A549 (cell line): ENCODE measurements around the gene ANXA2.

ENCODE experiments used
- EP300 ChIP-seq, 2 experiments: fragments of >200 bp; sonication (Bioruptor Twin); formaldehyde crosslinking; IDR thresholded peaks; 2 replicates in 1 of 2; 3 replicates in 1 of 2; pipeline ENCODE4 v1.6.1; 2016 to 2017
- JUN ChIP-seq, 2 experiments: fragments of >200 bp; sonication (Bioruptor Twin); formaldehyde crosslinking; IDR thresholded peaks; 2 replicates in 1 of 2; 3 replicates in 1 of 2; pipeline ENCODE4 v1.6.1; 2016 to 2017
- MAFK ChIP-seq: fragments of 450-650 bp; IDR thresholded peaks from 2 replicates; pipeline ENCODE4 v1.6.1; 2014; ENCODE audit not compliant: partially characterized antibody
- RAD21 ChIP-seq, 2 experiments: fragments of >200 bp in 1 of 2; sonication (Bioruptor Twin) in 1 of 2; formaldehyde crosslinking in 1 of 2; IDR thresholded peaks in 1 of 2; conservative IDR thresholded peaks in 1 of 2; 2 replicates in 1 of 2; 3 replicates in 1 of 2; pipeline ENCODE4 v1.6.1; 2012 to 2018; ENCODE audit warnings: inconsistent platforms in 1 of 2
- TF ChIP-seq, protein P1 (sequence below): fragments of >200 bp; sonication (Bioruptor Twin); formaldehyde crosslinking; IDR thresholded peaks from 3 replicates; pipeline ENCODE4 v1.5.1; 2016
- TF ChIP-seq, protein P2 (sequence below): fragments of 200-600 bp; sonication (generic); IDR thresholded peaks from 2 replicates; pipeline ENCODE4 v1.6.1; 2016; ENCODE audit warnings: antibody characterized with exemption, mild to moderate bottlenecking, moderate library complexity

DNA sequence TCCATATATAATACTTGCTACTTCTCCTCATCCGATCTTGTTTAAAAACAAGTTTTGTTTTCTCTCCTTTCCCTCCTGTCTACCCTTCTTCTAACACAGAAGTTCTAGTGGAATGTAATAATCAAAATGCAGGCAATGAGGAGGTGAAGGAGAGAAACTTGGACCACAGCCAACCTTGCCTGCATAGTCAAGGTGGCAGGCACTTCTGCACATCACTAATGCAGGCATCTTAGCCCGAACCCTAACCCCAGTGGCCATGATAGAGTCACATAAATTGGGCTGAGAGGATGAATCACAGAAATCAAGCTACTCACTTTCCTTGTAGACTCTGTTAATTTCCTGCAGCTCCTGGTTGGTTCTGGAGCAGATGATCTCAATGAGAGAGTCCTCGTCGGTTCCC lies 41.0 kb downstream of the ANXA2 start:
- TF ChIP-seq, protein P1, sequence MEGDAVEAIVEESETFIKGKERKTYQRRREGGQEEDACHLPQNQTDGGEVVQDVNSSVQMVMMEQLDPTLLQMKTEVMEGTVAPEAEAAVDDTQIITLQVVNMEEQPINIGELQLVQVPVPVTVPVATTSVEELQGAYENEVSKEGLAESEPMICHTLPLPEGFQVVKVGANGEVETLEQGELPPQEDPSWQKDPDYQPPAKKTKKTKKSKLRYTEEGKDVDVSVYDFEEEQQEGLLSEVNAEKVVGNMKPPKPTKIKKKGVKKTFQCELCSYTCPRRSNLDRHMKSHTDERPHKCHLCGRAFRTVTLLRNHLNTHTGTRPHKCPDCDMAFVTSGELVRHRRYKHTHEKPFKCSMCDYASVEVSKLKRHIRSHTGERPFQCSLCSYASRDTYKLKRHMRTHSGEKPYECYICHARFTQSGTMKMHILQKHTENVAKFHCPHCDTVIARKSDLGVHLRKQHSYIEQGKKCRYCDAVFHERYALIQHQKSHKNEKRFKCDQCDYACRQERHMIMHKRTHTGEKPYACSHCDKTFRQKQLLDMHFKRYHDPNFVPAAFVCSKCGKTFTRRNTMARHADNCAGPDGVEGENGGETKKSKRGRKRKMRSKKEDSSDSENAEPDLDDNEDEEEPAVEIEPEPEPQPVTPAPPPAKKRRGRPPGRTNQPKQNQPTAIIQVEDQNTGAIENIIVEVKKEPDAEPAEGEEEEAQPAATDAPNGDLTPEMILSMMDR = no peak
- TF ChIP-seq JUN (IDR thresholded peaks at IDR 0.05) = 0 out of 5 replicates have a peak, but pooled peaks of 1 of the 2 experiments have one; percentile 25
- TF ChIP-seq RAD21 (conservative IDR thresholded peaks at IDR 0.05 in 1 of 2, IDR thresholded peaks at IDR 0.05 in 1 of 2) = no peak
- TF ChIP-seq, protein P2, sequence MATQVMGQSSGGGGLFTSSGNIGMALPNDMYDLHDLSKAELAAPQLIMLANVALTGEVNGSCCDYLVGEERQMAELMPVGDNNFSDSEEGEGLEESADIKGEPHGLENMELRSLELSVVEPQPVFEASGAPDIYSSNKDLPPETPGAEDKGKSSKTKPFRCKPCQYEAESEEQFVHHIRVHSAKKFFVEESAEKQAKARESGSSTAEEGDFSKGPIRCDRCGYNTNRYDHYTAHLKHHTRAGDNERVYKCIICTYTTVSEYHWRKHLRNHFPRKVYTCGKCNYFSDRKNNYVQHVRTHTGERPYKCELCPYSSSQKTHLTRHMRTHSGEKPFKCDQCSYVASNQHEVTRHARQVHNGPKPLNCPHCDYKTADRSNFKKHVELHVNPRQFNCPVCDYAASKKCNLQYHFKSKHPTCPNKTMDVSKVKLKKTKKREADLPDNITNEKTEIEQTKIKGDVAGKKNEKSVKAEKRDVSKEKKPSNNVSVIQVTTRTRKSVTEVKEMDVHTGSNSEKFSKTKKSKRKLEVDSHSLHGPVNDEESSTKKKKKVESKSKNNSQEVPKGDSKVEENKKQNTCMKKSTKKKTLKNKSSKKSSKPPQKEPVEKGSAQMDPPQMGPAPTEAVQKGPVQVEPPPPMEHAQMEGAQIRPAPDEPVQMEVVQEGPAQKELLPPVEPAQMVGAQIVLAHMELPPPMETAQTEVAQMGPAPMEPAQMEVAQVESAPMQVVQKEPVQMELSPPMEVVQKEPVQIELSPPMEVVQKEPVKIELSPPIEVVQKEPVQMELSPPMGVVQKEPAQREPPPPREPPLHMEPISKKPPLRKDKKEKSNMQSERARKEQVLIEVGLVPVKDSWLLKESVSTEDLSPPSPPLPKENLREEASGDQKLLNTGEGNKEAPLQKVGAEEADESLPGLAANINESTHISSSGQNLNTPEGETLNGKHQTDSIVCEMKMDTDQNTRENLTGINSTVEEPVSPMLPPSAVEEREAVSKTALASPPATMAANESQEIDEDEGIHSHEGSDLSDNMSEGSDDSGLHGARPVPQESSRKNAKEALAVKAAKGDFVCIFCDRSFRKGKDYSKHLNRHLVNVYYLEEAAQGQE = no peak
- no peak for TF ChIP-seq EP300 (IDR thresholded peaks at IDR 0.05)
- TF ChIP-seq MAFK = no peak
